Fibroblast of villous mesenchyme (primary cell): ENCODE data around the gene ELOA. TPM values are rescaled to one million over a fixed set of nuclear protein-coding genes. Genes with fewer than 3 reads are reported as not detected.

Experiments used
- DNase-seq: peaks from one replicate; pipeline ENCODE4 v3.0.0-alpha.2; 2010; ENCODE audit warnings: low read depth
- H3K4me3 ChIP-seq: 2 replicates; pipeline ENCODE4 v1.5.1; 2011; ENCODE audit warnings: low read depth, mild to moderate bottlenecking, low read length
- total RNA-seq: library from RNA; depleted of rRNA; stranded (reverse); fragments of >200 nt; gene quantifications from 2 replicates; pipeline ENCODE4 v1.2.3, GENCODE V29; 2012
- TF ChIP-seq, protein P1 (sequence below): IDR thresholded peaks from 2 replicates; pipeline ENCODE4 v1.5.1; 2012; ENCODE audit warnings: low read depth, mild to moderate bottlenecking, low read length; ENCODE audit not compliant: insufficient read depth

Gene ELOA
- total RNA-seq = 30.9 and 46.2 TPM in 2 replicates

DNA sequence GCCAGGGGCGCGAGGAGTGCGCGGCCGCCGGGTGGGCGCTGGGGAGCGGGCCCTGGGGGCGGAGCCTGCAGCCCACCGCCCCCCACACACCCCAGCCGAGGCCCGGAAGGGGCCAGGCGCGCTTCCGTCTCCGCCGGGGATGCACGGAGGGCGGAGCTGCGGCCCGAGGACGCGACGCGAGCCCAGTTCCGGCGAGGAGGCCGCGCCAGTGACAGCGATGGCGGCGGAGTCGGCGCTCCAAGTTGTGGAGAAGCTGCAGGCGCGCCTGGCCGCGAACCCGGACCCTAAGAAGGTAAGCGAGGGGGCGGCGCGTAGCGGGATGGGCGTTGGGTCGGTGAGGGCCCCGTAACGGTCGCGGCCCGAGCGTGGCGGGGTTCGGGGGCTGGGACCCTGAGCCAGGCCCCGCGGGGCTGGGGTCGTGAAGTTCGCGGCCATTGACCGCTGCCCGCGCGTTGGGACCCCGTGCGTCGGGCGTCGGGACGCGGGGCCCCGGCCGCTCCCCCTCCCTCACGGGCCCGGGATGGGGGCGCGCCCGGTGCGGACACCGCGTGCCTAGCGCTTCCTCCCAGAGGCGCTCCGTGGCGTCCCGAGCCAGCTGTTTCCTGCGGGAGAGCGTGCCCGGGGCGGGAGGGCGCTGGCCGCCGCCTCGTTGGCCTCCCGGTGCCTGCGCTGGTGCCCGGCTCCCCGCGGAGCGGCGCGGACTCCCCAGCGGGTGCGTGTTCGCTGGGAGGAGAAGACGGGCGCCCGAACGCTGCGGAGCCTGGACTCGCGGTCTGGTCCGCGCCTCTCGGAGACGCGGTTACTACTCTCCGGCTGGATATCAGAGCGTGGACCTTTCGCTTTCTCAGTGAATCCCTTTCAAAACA, at the start of gene ELOA:
TSS of gene ELOA (plus strand) at position 185 of the 866 bp plus-strand sequence. CDS start at position 218, 33 bp downstream.
- DNase-seq = peak; percentile 62
- peak within 1 kb of the TSS; percentile 85 for H3K4me3 ChIP-seq
- TF ChIP-seq, protein P1, sequence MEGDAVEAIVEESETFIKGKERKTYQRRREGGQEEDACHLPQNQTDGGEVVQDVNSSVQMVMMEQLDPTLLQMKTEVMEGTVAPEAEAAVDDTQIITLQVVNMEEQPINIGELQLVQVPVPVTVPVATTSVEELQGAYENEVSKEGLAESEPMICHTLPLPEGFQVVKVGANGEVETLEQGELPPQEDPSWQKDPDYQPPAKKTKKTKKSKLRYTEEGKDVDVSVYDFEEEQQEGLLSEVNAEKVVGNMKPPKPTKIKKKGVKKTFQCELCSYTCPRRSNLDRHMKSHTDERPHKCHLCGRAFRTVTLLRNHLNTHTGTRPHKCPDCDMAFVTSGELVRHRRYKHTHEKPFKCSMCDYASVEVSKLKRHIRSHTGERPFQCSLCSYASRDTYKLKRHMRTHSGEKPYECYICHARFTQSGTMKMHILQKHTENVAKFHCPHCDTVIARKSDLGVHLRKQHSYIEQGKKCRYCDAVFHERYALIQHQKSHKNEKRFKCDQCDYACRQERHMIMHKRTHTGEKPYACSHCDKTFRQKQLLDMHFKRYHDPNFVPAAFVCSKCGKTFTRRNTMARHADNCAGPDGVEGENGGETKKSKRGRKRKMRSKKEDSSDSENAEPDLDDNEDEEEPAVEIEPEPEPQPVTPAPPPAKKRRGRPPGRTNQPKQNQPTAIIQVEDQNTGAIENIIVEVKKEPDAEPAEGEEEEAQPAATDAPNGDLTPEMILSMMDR = no peak

GRCh38 chr1:23693599-23693998, 49.7 kb upstream of the ELOA start:
- DNase-seq = no peak
- TF ChIP-seq, protein P1 = no peak
- peak overlapping the region; percentile 97 for H3K4me3 ChIP-seq

DNA sequence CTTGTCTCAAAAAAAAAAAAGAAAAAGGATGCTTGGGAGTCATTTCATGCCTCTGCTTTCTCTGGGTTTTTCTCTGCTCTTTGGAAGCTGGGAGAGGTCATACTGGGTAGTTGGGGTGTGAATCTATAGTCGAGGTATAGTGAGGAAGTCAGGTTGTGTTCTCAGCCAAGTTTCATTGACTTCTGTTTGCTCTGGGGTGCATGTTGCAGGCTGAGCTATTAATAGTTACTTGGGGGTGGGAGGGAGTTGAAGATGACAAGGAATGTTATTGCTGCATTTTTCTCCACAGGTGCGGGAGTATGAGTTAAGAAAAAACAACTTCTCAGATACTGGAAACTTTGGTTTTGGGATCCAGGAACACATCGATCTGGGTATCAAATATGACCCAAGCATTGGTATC, 48.9 kb upstream of the ELOA start:
- TF ChIP-seq, protein P1 = no peak
- no peak for DNase-seq
- no peak overlapping the region for H3K4me3 ChIP-seq

DNA sequence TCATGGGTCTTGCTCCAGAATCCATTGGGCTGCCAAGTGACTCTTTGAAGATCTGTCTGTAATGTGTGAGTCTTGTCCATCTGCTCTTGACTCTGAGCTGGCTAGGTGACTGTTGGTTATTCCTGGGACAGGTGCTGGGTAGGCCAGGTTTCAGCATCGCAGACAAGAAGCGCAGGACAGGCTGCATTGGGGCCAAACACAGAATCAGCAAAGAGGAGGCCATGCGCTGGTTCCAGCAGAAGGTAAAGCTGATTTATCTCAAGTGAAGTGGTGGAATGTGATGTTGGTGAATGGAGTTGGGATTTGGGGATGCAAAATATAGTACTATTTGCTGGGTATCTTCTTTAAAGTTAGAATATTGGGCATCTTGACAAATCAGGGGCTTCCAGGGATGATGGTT, 47.6 kb upstream of the ELOA start:
- DNase-seq = no peak
- H3K4me3 ChIP-seq = no peak overlapping the region
- TF ChIP-seq, protein P1 = no peak

DNA sequence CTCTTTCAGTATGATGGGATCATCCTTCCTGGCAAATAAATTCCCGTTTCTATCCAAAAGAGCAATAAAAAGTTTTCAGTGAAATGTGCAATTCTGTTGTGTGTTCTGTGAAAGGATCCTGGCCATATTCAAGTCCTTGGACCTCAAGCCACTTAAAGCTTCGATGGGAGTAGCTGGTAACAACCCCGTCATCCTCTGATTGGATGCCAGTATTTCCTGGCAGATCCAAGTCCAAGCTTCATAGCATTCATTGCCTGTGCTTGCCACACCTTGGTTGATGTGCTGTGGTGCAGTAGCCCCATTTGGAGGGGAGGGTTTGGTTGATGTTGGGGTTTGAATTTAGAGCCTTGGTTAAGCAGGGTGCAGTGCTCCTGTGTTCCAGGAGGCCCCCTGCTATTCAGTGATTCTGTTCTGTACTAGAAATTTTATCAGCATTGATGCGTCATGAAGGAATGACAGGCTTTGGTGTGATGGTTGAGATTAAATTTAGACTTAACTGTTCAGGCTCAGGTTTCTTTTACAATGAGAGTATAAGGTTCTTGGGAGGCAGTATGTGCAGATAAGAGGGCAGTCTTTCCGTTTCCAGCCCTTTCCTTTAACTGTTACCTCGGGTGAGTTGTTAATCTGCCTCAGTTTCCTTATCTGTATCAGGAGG, 46.8 kb upstream of the ELOA start:
- DNase-seq = no peak
- TF ChIP-seq, protein P1 = no peak

GRCh38 chr1:23698466-23698865, 44.8 kb upstream of the ELOA start:
- TF ChIP-seq, protein P1 = no peak
- DNase-seq = no peak

More for the DNA sequence above, 46.8 kb upstream of the ELOA start:
- H3K4me3 ChIP-seq = no peak overlapping the region

More at GRCh38 chr1:23698466-23698865, 44.8 kb upstream of the ELOA start:
- no peak overlapping the region for H3K4me3 ChIP-seq
